Progenitor cell of endocrine pancreas (in vitro differentiated cells): ENCODE results near the gene AIFM2. TPM values are rescaled to one million over a fixed set of nuclear protein-coding genes. Genes with fewer than 3 reads are reported as not detected.

ENCODE experiments used
- DNase-seq: peaks from one replicate; pipeline ENCODE4 v3.0.0; 2021; ENCODE audit warnings: low spot score; ENCODE audit not compliant: unreplicated experiment
- H3K27ac Mint-ChIP-seq: 2 replicates; pipeline ENCODE4 v1.8.0; 2021; ENCODE audit warnings: mild to moderate bottlenecking, moderate library complexity, mixed read lengths
- H3K27me3 Mint-ChIP-seq: 2 replicates; pipeline ENCODE4 v1.8.0; 2021; ENCODE audit warnings: mixed read lengths
- H3K36me3 Mint-ChIP-seq: 2 replicates; pipeline ENCODE4 v1.8.0; 2022; ENCODE audit warnings: mixed read lengths; ENCODE audit not compliant: insufficient read depth
- H3K4me1 Mint-ChIP-seq: 2 replicates; pipeline ENCODE4 v1.8.0; 2021; ENCODE audit warnings: low read depth, mixed read lengths
- H3K4me3 Mint-ChIP-seq: 2 replicates; pipeline ENCODE4 v1.8.0; 2021; ENCODE audit warnings: low read depth, mild to moderate bottlenecking, moderate library complexity, mixed read lengths
- H3K9me3 Mint-ChIP-seq: 2 replicates; pipeline ENCODE4 v1.8.0; 2021; ENCODE audit warnings: low read depth, mixed read lengths
- CTCF ChIP-seq: fragments of 200-600 bp; sonication (generic); IDR thresholded peaks from one replicate; pipeline ENCODE4 v1.5.0; 2021; ENCODE audit warnings: antibody characterized with exemption, mild to moderate bottlenecking; ENCODE audit not compliant: unreplicated experiment
- total RNA-seq: library from RNA; stranded (reverse); gene quantifications from 2 replicates; pipeline ENCODE4 v1.2.1, GENCODE V29; 2021

The AIFM2 gene
- total RNA-seq, 1 donor from 2014 or later: 10.9 TPM

DNA sequence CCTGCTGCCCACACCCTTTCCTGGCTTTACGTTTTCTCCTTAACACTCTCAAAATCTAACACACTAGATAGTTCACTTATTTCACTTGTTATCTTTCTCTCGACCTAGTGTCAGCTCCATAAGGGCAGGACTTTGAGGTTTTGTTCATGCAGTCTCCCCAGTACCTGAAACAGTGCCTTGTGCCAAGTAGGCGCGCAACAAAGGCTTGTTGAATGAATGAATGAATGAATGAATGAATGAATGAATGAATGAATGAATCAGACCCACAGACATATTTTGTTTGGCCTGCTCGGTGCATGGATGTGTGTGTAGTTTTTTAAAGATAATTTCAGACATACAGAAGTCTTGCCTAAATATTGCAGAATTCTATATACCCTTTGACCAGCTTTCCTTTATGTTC is 7.7 kb upstream of the AIFM2 start:
- TF ChIP-seq CTCF: no peak
- DNase-seq: no peak
- no peaks in the 10 kb centered on the region for H3K9me3 Mint-ChIP-seq
- H3K27me3 Mint-ChIP-seq: peaks cover 4% of the 10 kb centered on the region
- no peaks in the 10 kb centered on the region for H3K4me1 Mint-ChIP-seq
- no peak overlapping the region for H3K27ac Mint-ChIP-seq
- H3K36me3 Mint-ChIP-seq: no peaks in the 10 kb centered on the region
- no peak overlapping the region for H3K4me3 Mint-ChIP-seq

GRCh38 chr10:70139997-70140250 is 7.3 kb upstream of the AIFM2 start:
- Mint-ChIP-seq H3K4me3 (no peak overlapping the region), H3K27me3 (peaks cover 7% of the 10 kb centered on the region), H3K36me3 (peaks cover 2% of the 10 kb centered on the region), H3K27ac (no peak overlapping the region), H3K9me3 (no peaks in the 10 kb centered on the region), H3K4me1 (no peaks in the 10 kb centered on the region)
- no peak for TF ChIP-seq CTCF
- DNase-seq: no peak

GRCh38 chr10:70139151-70139996 is 6.7 kb upstream of the AIFM2 start:
- DNase-seq: no peak
- no peak for TF ChIP-seq CTCF
- Mint-ChIP-seq H3K27me3 (peaks cover 7% of the 10 kb centered on the region), H3K27ac (no peak overlapping the region), H3K4me1 (no peaks in the 10 kb centered on the region), H3K36me3 (peaks cover 2% of the 10 kb centered on the region), H3K9me3 (no peaks in the 10 kb centered on the region), H3K4me3 (no peak overlapping the region)

DNA sequence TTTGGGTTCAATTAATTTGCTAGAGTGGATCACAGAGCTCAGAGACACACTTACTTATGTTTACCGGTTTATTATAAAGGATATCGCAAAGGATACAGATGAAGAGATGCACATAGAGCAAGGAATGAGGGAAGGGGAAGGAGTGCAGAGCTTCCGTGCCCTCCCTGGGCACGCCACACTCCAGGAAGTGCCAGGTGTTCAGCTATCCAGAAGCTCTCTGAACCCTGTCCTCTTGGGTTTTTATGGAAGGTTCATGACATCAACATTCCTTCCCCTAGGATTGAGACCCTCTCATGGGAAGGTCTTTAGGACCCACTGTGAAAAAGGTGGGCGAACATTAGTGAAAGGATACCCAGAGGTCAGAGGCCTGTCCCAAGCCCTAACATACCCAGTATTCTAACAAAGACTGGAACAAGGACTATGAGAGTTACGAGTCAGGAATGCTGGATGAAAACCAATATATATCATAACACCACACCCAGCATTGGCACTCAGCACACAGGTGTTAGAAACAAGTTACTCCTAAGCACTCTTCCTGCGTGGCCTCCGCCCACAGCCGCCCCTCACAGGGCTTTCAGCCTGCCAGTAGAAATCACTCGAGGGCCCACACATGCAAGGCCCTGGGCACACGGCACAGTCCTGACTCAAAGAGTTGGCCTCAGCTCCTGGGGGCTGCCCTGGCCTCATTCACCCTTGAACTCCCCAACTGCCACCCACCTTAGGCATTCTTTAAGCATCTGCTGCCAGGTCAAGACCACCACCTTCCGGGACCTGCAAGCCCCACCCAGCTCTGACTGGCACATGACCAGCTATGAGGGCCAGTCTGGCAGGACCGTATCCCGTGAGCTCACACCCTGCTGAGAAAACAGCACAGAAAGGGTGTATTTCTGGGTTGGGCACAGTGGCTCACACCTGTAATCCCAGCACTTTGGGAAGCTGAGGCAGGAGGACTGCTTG is 5.6 kb upstream of the AIFM2 start:
- DNase-seq: no peak

More for the DNA sequence above, 5.6 kb upstream of the AIFM2 start:
- H3K9me3 Mint-ChIP-seq: no peaks in the 10 kb centered on the region
- no peak for TF ChIP-seq CTCF
- peak overlapping the region; percentile 36 for H3K27ac Mint-ChIP-seq
- peaks cover under 1% of the 10 kb centered on the region for H3K4me1 Mint-ChIP-seq
- H3K4me3 Mint-ChIP-seq: no peak overlapping the region
- peaks cover 8% of the 10 kb centered on the region for H3K27me3 Mint-ChIP-seq
- H3K36me3 Mint-ChIP-seq: peaks cover 2% of the 10 kb centered on the region
